Neural crest cell (in vitro differentiated cells): Measurements from ENCODE around the gene ANXA2. TPM values are rescaled to one million over a fixed set of nuclear protein-coding genes. Genes with fewer than 3 reads are reported as not detected.
A peak's percentile ranks its signal among the peaks of the same experiment; 100 is the strongest.

Experiments used
- DNase-seq: peaks from one replicate; pipeline ENCODE4 v3.0.0; 2021; ENCODE audit warnings: low read depth, mixed read lengths, low spot score
- H3K27ac Mint-ChIP-seq: one replicate; pipeline ENCODE4 v1.8.0; 2021; ENCODE audit warnings: mild to moderate bottlenecking, mixed read lengths; ENCODE audit not compliant: unreplicated experiment
- H3K27me3 Mint-ChIP-seq: 2 replicates; pipeline ENCODE4 v1.8.0; 2021; ENCODE audit warnings: low read depth, mild to moderate bottlenecking, mixed read lengths
- H3K36me3 Mint-ChIP-seq: 2 replicates; pipeline ENCODE4 v1.8.0; 2021; ENCODE audit warnings: low read depth, mild to moderate bottlenecking, mixed read lengths
- H3K4me1 Mint-ChIP-seq: 2 replicates; pipeline ENCODE4 v1.8.0; 2021; ENCODE audit warnings: mixed read lengths
- H3K4me3 Mint-ChIP-seq: one replicate; pipeline ENCODE4 v1.8.0; 2021; ENCODE audit warnings: mild to moderate bottlenecking, mixed read lengths
- H3K9me3 Mint-ChIP-seq: 2 replicates; pipeline ENCODE4 v1.8.0; 2021; ENCODE audit warnings: mixed read lengths
- total RNA-seq: library from RNA; stranded (reverse); gene quantifications from 2 replicates; pipeline ENCODE4 v1.2.1, GENCODE V29; 2021
- TF ChIP-seq, protein P1 (sequence below): fragments of 200-600 bp; sonication (generic); conservative IDR thresholded peaks from 2 replicates; pipeline ENCODE4 v1.5.0; 2021; ENCODE audit warnings: antibody characterized with exemption, mild to moderate bottlenecking

The ANXA2 gene
- total RNA-seq, 1 donor from 2014 or later: 122 TPM

DNA sequence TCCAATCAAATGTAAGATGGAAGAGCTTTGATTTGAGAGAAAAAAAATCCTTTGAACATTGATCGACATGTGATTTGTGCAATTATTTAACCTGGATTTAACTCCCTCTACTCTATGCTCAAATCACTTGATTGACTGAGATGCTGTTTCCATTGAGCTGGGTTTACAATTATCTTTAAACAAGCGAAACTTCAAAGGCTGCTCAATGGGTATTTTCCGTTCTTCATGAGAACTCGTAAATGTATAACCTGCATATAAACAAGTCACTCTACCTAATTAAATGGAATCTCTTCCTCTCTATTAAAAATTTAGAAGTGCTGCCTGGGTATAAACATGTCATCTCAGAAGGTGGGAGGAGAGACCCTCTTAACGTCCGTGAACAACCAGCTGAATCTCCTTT is 71.9 kb downstream of the ANXA2 start:
- no peak for DNase-seq
- Mint-ChIP-seq H3K36me3 (no peaks in the 10 kb centered on the region), H3K9me3 (no peaks in the 10 kb centered on the region), H3K4me1 (peaks cover 33% of the 10 kb centered on the region), H3K4me3 (no peak overlapping the region), H3K27ac (no peak overlapping the region), H3K27me3 (peaks cover 43% of the 10 kb centered on the region)
- TF ChIP-seq, protein P1, sequence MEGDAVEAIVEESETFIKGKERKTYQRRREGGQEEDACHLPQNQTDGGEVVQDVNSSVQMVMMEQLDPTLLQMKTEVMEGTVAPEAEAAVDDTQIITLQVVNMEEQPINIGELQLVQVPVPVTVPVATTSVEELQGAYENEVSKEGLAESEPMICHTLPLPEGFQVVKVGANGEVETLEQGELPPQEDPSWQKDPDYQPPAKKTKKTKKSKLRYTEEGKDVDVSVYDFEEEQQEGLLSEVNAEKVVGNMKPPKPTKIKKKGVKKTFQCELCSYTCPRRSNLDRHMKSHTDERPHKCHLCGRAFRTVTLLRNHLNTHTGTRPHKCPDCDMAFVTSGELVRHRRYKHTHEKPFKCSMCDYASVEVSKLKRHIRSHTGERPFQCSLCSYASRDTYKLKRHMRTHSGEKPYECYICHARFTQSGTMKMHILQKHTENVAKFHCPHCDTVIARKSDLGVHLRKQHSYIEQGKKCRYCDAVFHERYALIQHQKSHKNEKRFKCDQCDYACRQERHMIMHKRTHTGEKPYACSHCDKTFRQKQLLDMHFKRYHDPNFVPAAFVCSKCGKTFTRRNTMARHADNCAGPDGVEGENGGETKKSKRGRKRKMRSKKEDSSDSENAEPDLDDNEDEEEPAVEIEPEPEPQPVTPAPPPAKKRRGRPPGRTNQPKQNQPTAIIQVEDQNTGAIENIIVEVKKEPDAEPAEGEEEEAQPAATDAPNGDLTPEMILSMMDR: no peak

DNA sequence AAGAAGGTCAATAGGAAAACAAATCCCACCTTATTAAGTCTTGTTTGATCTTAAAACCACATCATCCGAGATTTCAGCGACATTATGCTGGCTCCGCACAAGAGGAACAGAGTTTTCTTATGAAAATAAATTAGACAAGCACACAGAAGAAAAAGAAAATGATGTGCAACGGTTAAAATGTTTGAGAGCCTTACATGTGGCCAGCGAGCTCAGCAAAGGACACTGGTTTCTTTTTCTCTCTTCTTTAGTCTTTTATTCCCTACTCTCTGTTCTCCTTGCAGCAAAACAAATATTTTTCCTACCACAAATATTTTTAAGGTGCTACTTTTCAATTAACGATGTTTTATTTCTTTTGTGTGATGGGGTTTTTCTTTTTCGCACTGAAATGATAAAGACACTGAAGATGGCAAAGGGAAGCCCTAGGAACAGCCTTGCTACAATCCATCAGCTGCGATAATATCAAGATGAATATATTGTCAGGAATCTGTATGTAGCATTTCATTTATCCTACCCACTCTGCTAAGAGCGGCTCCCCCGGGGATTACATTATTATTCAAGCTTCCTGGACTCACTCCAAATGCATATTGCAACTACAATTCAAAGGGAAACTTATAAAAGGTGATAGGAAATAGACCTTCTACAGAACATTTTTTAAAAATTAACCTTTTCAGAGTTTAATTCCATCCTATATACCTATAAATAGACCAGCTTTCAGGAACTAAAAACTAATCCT is 72.9 kb downstream of the ANXA2 start:
- H3K4me3 Mint-ChIP-seq: no peak overlapping the region
- TF ChIP-seq, protein P1: no peak
- no peak overlapping the region for H3K27ac Mint-ChIP-seq
- H3K9me3 Mint-ChIP-seq: no peaks in the 10 kb centered on the region
- peaks cover 43% of the 10 kb centered on the region for H3K27me3 Mint-ChIP-seq
- H3K4me1 Mint-ChIP-seq: peaks cover 33% of the 10 kb centered on the region
- no peak for DNase-seq
- H3K36me3 Mint-ChIP-seq: no peaks in the 10 kb centered on the region

DNA sequence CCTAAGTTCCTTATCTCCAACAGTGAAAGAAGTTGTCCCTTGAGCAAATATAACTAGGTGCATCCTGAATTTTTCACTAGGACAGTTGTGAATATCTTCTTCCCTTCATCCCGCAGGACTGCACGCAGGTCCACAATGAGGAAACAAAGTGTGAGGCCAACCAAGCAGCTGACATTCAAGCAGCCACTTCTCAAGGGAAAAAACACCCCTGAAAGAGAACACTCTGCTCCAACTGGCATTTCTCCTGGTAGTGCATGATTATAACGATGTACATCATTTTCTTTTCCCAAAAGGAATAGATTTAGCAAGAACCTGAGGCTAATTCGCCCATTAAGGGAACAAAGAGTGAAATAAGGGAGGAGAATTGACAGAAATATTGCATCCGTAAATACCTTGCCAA is 74.5 kb downstream of the ANXA2 start:
- H3K4me1 Mint-ChIP-seq: peaks cover 36% of the 10 kb centered on the region
- H3K9me3 Mint-ChIP-seq: no peaks in the 10 kb centered on the region
- no peak for DNase-seq
- no peaks in the 10 kb centered on the region for H3K36me3 Mint-ChIP-seq
- H3K27ac Mint-ChIP-seq: no peak overlapping the region
- H3K4me3 Mint-ChIP-seq: no peak overlapping the region
- H3K27me3 Mint-ChIP-seq: peaks cover 38% of the 10 kb centered on the region
- TF ChIP-seq, protein P1: no peak

DNA sequence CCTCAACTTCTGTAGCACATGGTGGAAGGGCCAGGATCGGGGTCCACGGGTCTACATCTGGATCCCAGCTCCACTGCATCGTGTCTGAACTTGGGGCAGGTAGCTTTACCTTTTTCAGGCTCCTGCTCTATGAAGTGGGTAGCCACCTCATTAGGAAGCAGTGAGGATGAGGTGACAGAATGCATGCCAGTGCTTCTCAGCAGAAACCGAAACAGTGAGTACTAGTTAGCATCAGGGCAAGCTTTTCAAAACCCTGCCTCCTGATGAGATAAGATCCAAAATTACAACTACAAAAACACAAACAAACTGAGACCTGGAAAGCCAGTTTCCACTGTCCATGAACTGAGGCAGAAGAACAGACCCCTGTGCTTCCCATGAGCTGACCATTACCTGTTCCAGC is 77.4 kb downstream of the ANXA2 start:
- DNase-seq: no peak
- TF ChIP-seq, protein P1: no peak
- Mint-ChIP-seq H3K4me3 (no peak overlapping the region), H3K4me1 (peaks cover 31% of the 10 kb centered on the region), H3K9me3 (no peaks in the 10 kb centered on the region), H3K27ac (no peak overlapping the region), H3K27me3 (peaks cover 21% of the 10 kb centered on the region), H3K36me3 (no peaks in the 10 kb centered on the region)

DNA sequence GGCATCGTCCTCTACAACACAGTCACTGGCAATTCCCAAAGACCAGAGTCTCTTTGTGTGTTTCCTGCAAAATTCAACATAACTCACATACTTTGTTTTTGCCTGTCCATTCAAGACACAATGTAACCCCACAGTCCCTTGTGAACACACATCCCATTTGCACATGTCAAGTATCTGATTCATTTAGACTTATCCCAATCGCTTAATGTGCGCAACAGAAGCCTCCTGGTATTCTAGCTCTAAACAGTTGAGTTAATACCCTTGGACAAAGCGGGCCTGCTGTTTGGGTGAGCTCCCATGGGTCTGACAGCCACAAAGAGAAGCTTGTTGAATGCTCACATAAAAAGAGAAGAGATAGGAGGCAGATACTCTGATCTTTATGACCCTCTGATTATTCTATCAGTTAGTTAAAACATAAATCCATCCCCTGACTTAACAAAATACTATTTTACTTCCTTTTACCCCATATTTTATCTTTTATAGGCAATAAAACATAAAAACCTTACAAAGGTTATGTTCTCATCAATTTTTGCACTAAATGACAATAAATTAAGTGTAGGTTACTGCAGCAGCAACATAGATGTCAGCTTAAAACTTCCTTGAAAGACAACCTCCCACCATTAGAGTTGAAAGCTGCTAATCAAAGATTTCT is 79.4 kb downstream of the ANXA2 start:
- DNase-seq: no peak
- Mint-ChIP-seq H3K27ac (peak overlapping the region; percentile 85), H3K4me3 (no peak overlapping the region), H3K4me1 (peaks cover 19% of the 10 kb centered on the region), H3K27me3 (peaks cover 4% of the 10 kb centered on the region), H3K9me3 (no peaks in the 10 kb centered on the region), H3K36me3 (no peaks in the 10 kb centered on the region)
- TF ChIP-seq, protein P1: no peak
